IPS DF 6.9 (cell line): Measurements from ENCODE around the gene RPL10.

Experiments used
- DNase-seq: peaks from one replicate; pipeline ENCODE4 v3.0.0-alpha.2; 2013; ENCODE audit warnings: low read depth, low spot score
- H3K27ac ChIP-seq: one replicate; pipeline ENCODE4 v1.5.1; 2013; ENCODE audit warnings: low read length, control low read depth
- H3K27me3 ChIP-seq: 2 replicates; pipeline ENCODE4 v1.6.1; 2013; ENCODE audit warnings: mild to moderate bottlenecking, low read length; ENCODE audit not compliant: control insufficient read depth, insufficient read depth
- H3K36me3 ChIP-seq: 2 replicates; pipeline ENCODE4 v1.6.1; 2013; ENCODE audit warnings: low read length; ENCODE audit not compliant: control insufficient read depth, insufficient read depth
- H3K4me1 ChIP-seq: 2 replicates; pipeline ENCODE4 v1.6.1; 2013; ENCODE audit warnings: low read length; ENCODE audit not compliant: control insufficient read depth, insufficient read depth
- H3K4me3 ChIP-seq: 2 replicates; pipeline ENCODE4 v1.5.1; 2013; ENCODE audit warnings: mild to moderate bottlenecking, low read length
- H3K9me3 ChIP-seq: 2 replicates; pipeline ENCODE4 v1.6.1; 2013; ENCODE audit warnings: low read length, inconsistent platforms; ENCODE audit not compliant: control insufficient read depth, insufficient read depth
- WGBS: extraction: QIAGEN DNeasy Blood & Tissue Kit; methylation state at CpG from one replicate; pipeline ENCODE4 v1.1.7; 2013; ENCODE audit warnings: mixed read lengths, missing lambda C conversion rate; ENCODE audit not compliant: insufficient read length, insufficient coverage; 5-methylcytosine and 5-hydroxymethylcytosine counted together

The RPL10 gene

DNA sequence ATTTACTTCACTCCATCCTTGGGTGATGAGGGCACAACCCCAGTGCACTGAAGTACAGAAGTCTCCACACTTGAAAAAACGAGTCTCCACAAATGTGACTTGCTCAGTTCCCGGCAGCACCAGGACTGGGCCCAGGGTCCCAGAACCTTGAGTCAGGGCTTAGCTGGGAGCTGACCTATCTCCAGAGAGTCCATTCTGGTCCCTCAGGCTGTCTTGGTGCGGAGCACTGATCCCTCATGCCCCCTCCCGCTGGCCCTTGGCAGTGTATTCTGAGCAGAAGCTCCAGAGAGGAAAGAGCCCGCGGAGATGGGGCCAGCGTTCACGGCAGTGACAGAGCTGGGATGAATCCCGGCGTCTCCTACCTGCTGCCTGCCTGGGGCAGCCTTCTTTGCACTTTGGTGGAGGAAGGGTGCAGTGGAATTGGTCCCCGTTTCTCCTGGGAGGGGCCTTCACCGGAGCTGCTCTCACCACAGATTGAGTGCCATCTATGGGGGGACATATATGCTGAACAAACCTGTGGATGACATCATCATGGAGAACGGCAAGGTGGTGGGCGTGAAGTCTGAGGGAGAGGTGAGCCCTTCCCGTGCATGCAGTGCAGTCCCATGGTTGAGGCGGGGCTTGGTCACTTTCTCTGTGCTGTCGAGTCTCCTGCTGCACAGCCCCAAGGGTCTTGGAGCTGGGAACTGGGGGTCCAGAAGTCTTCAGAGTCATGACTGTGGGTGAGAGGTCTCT is 42.6 kb downstream of the RPL10 start:
- peaks cover 17% of the 10 kb centered on the region for H3K36me3 ChIP-seq
- H3K9me3 ChIP-seq, result no peaks in the 10 kb centered on the region
- no peak overlapping the region for H3K4me3 ChIP-seq
- H3K27me3 ChIP-seq, result no peaks in the 10 kb centered on the region
- no CpG with 5 or more reads among the region's 17 CpGs for WGBS
- no peak for DNase-seq
- no peak overlapping the region for H3K27ac ChIP-seq
- peaks cover 2% of the 10 kb centered on the region; the same call in 1 of the 2 replicates for H3K4me1 ChIP-seq

DNA sequence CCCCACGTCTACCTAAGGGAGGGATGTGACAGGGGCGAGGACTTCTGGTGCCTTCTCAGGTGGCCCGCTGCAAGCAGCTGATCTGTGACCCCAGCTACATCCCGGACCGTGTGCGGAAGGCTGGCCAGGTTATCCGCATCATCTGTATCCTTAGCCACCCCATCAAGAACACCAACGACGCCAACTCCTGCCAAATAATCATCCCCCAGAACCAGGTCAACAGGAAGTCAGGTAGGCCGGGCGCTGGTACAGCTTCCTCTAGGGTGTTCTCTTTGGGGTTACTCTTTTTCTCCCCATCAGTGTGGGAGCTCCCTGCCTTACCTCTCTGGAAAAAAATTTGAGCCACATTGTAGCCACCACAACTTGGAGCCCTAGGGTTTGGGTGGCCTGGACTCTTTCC is 43.4 kb downstream of the RPL10 start:
- DNase-seq, result no peak
- peaks cover 2% of the 10 kb centered on the region; the same call in 1 of the 2 replicates for H3K4me1 ChIP-seq
- no peaks in the 10 kb centered on the region for H3K9me3 ChIP-seq
- H3K4me3 ChIP-seq, result no peak overlapping the region
- peaks cover 17% of the 10 kb centered on the region for H3K36me3 ChIP-seq
- no peak overlapping the region for H3K27ac ChIP-seq
- no peaks in the 10 kb centered on the region for H3K27me3 ChIP-seq
- WGBS, result no CpG with 5 or more reads among the region's 11 CpGs

DNA sequence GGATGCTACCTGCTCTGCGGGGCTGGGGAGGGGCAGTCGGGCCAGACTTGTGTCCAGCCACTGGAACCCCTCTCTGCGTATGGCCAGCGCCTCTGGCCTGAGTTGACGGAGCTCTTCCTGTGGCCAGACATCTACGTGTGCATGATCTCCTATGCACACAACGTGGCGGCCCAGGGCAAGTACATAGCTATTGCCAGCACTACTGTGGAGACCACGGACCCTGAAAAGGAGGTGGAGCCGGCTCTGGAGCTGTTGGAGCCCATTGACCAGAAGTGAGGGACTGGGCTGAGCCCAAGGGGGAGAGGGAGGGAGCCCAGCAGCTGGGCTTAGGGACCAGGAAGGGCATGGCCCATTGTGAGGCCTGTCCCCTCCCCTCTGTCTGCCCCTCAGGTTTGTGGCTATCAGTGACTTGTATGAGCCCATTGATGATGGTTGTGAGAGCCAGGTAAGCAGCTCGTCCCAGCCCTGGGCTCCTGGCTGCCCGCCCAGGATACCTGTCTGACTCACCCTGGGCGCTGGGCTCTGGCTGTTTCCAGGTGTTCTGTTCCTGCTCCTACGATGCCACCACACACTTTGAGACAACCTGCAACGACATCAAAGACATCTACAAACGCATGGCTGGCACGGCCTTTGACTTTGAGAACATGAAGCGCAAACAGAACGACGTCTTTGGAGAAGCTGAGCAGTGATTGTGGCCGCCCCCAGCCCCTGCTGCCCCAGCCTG is 44.0 kb downstream of the RPL10 start:
- DNase-seq, result no peak
- H3K4me1 ChIP-seq, result peaks cover 2% of the 10 kb centered on the region; the same call in 1 of the 2 replicates
- H3K9me3 ChIP-seq, result no peaks in the 10 kb centered on the region
- no peaks in the 10 kb centered on the region for H3K27me3 ChIP-seq
- no CpG with 5 or more reads among the region's 21 CpGs for WGBS
- no peak overlapping the region for H3K27ac ChIP-seq
- H3K4me3 ChIP-seq, result no peak overlapping the region
- H3K36me3 ChIP-seq, result peaks cover 20% of the 10 kb centered on the region

DNA sequence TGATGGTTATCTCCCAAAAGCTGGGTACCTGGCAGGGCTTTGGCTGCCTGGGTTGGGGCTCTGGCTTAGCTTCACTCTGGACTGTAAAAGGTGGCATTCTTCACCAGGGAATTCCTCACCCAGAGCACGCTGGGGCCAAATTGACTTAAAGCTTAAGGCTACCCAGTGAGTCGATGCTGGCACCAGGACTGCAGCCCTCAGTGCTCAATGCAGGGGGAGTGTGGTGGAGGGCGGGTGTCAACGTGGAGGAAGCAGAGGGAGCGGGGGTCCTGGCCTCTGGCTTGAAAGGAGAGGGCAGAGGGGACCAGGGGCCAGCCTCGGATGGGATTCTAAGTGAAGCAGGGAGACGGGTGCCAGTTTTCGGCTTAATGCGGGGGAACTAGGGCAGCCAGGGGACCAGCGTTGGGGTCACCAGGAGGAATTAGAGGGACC is 45.3 kb downstream of the RPL10 start:
- H3K4me3 ChIP-seq, result peak overlapping the region; percentile 55; the same call in 1 of the 2 replicates
- H3K27me3 ChIP-seq, result no peaks in the 10 kb centered on the region
- DNase-seq, result no peak
- H3K9me3 ChIP-seq, result no peaks in the 10 kb centered on the region
- H3K4me1 ChIP-seq, result peaks cover 2% of the 10 kb centered on the region; the same call in 1 of the 2 replicates
- H3K27ac ChIP-seq, result no peak overlapping the region
- WGBS, result no CpG with 5 or more reads among the region's 10 CpGs
- peaks cover 21% of the 10 kb centered on the region for H3K36me3 ChIP-seq

DNA sequence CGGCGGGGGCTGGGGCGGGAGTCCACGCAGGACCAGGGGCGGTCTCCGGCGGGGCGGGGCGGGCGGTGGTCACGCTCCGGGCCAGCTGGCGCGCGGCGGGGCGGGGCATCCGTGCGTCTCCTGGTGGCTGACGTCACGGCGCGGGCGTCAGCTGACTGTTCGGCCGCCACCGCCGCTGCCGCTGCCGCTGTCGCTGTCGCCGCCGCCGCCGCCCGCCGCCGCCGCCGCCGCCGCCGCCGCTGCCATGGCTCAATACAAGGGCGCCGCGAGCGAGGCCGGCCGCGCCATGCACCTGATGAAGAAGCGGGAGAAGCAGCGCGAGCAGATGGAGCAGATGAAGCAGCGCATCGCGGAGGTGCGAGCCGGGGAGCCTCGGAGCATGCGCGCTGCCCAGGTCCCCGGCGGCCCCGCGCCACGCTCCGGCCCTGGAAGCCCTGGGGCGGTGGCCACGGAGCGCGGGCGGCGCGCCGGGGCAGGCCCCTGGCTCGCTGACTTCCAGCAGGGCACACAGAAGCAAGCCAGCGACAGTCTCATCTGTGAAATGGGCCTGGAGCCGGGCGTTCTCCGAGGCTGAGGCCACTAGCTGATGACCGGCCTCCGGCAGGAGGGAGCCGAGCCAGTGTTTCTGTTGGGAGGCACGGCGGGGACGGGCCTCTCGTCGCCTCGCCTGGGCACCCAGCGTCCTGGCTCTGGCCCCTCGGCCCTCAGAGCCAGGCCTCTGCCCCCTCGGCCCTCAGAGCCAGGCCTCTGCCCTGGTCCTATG is 46.0 kb downstream of the RPL10 start, which contains the start of gene FAM50A:
Gene FAM50A, plus strand, starts transcription at position 150 of the 763 bp plus-strand sequence. Its CDS starts 95 bp downstream, at position 245.
- WGBS, result no CpG with 5 or more reads among the region's 94 CpGs
- H3K36me3 ChIP-seq, result peaks cover 28% of the 10 kb centered on the region
- no peaks in the 10 kb centered on the region for H3K27me3 ChIP-seq
- peak within 1 kb of the TSS; percentile 55; the same call in 1 of the 2 replicates for H3K4me3 ChIP-seq
- no peaks in the 10 kb centered on the region for H3K9me3 ChIP-seq
- no peak within 1 kb of the TSS for H3K27ac ChIP-seq
- H3K4me1 ChIP-seq, result peaks cover 2% of the 10 kb centered on the region; the same call in 1 of the 2 replicates
- no peak for DNase-seq

DNA sequence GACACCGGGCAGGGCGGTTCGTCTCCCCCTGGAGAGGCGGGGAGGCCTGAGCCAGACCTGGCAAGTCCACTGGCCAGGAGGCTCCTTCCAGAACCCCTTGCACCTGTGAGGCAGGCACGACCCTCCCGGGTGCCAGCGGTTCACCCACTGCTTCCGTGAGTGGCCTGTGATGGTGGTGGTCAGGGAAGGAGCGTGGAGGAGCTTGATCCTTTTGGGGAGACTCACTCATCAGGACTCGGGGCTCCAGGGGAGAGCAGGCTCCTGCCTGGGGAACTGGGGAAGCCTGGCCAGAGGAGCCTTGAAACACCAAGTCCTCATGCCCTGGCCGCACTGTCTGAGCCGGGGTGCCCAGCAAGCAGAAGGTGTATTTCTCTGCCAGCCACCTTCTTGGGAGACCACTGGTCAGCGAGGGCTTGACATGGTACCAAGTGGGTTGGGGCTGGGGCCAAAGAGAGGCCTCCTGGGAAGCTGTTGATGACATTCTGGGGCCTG is 46.6 kb downstream of the RPL10 start:
- H3K4me1 ChIP-seq, result peaks cover 2% of the 10 kb centered on the region; the same call in 1 of the 2 replicates
- no peak for DNase-seq
- peaks cover 29% of the 10 kb centered on the region for H3K36me3 ChIP-seq
- H3K27me3 ChIP-seq, result no peaks in the 10 kb centered on the region
- H3K27ac ChIP-seq, result no peak overlapping the region
- no CpG with 5 or more reads among the region's 13 CpGs for WGBS
- no peaks in the 10 kb centered on the region for H3K9me3 ChIP-seq
- peak overlapping the region; percentile 55; the same call in 1 of the 2 replicates for H3K4me3 ChIP-seq

DNA sequence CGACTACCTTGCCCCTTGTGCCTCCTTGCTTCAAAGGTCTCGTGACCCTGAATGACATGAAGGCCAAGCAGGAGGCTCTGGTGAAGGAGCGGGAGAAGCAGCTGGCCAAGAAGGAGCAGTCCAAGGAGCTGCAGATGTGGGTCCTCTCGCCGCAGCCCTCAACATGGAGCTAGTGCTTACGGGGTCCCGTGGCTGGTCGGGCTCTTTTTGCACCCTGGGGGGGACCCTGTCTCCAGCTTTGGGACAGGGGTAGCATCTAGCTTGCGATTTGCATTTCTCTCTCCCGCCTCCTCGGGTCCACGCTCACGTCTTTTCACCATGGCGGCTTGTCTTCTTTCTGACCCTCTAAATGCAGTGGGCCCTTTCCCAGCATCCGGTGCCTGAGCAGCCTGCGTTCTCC is 47.6 kb downstream of the RPL10 start:
- Histone ChIP-seq H3K4me3 (no peak overlapping the region), H3K9me3 (no peaks in the 10 kb centered on the region), H3K4me1 (peaks cover 2% of the 10 kb centered on the region; the same call in 1 of the 2 replicates), H3K36me3 (peaks cover 29% of the 10 kb centered on the region), H3K27ac (no peak overlapping the region), H3K27me3 (no peaks in the 10 kb centered on the region)
- no CpG with 5 or more reads among the region's 16 CpGs for WGBS
- no peak for DNase-seq

DNA sequence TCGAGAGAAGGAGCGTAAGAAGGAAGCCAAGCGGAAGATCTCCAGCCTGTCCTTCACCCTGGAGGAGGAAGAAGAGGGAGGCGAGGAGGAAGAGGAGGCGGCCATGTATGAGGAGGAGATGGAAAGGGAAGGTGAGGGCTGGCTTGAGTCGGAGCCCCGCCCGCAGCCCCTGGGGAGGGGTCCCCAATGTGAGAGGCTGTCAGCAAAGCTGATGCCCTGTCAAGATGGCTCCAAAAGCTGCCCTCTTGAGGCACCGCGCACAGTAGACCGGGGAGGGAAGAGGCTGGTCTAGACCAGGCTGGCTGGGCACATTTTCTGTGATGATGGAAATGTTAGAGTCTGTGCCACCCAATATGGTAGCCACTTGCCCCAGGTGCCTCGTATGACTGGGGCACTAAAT is 48.3 kb downstream of the RPL10 start:
- Histone ChIP-seq H3K4me1 (peaks cover 2% of the 10 kb centered on the region; the same call in 1 of the 2 replicates), H3K4me3 (no peak overlapping the region), H3K27ac (no peak overlapping the region), H3K9me3 (no peaks in the 10 kb centered on the region), H3K27me3 (no peaks in the 10 kb centered on the region), H3K36me3 (peaks cover 25% of the 10 kb centered on the region)
- WGBS, result no CpG with 5 or more reads among the region's 12 CpGs
- no peak for DNase-seq

DNA sequence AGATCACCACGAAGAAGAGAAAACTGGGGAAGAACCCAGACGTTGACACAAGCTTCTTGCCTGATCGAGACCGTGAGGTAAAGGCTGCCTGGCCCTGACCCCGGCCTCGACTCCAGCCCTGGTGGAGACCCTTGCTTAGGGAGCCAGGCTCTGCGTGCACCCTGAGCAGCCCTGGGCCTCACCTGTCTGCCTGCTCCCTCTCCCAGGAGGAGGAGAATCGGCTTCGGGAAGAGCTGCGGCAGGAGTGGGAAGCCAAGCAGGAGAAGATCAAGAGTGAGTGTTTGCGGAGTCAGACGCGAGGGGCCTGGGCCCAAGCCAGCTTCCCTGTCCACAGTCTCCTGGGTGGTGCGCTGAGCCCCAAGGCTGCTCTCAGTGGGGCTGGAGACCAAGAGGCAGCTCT is 50.3 kb downstream of the RPL10 start:
- no peak for DNase-seq
- WGBS, result no CpG with 5 or more reads among the region's 14 CpGs
- Histone ChIP-seq H3K4me3 (no peak overlapping the region), H3K27me3 (no peaks in the 10 kb centered on the region), H3K4me1 (peaks cover 2% of the 10 kb centered on the region; the same call in 1 of the 2 replicates), H3K27ac (no peak overlapping the region), H3K9me3 (no peaks in the 10 kb centered on the region), H3K36me3 (peaks cover 15% of the 10 kb centered on the region)

DNA sequence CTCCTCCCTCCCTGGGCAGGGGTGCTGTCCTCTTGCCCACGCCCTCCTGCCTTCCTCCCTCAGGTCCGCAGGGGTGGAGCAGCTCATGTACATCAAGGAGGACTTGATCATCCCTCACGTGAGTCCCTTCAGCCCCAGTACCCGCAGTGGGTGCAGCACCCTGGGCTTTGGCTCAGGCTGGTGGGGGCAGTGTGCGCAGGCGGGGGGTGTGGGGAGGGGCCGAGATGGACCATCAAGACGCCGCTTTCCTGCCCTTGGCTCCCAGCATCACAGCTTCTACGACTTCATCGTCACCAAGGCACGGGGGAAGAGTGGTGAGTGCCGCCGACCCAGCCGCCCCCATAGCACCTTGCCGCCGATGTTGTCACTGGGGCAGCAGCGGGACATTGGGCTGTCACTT is 51.4 kb downstream of the RPL10 start:
- Histone ChIP-seq H3K4me1 (peaks cover 2% of the 10 kb centered on the region; the same call in 1 of the 2 replicates), H3K27me3 (no peaks in the 10 kb centered on the region), H3K27ac (no peak overlapping the region), H3K4me3 (no peak overlapping the region), H3K9me3 (no peaks in the 10 kb centered on the region), H3K36me3 (peaks cover 15% of the 10 kb centered on the region)
- no CpG with 5 or more reads among the region's 18 CpGs for WGBS
- DNase-seq, result no peak
